Neural progenitor cell (in vitro differentiated cells): ENCODE data around the gene CAV2. TPM values are rescaled to one million over a fixed set of nuclear protein-coding genes. Genes with fewer than 3 reads are reported as not detected.

Experiments used
- DNase-seq: peaks from one replicate; pipeline ENCODE4 v3.0.0-alpha.2; 2016; ENCODE audit warnings: low spot score
- H2AFZ ChIP-seq: fragments of 200-600 bp; sonication (generic); replicated peaks from 2 replicates; pipeline ENCODE4 v1.6.1; 2016; ENCODE audit warnings: antibody characterized with exemption
- H3F3A ChIP-seq: fragments of 200-600 bp; sonication (generic); 2 replicates; pipeline ENCODE4 v1.6.1; 2016; ENCODE audit warnings: antibody characterized with exemption, low read depth
- H3K27ac ChIP-seq: fragments of 200-600 bp; sonication (generic); 2 replicates; pipeline ENCODE4 v1.5.1; 2016; ENCODE audit warnings: mild to moderate bottlenecking
- H3K27me3 ChIP-seq: fragments of 200-600 bp; sonication (generic); 2 replicates; pipeline ENCODE4 v1.6.1; 2016; ENCODE audit warnings: mild to moderate bottlenecking, moderate library complexity
- H3K36me3 ChIP-seq: fragments of 200-600 bp; sonication (generic); 2 replicates; pipeline ENCODE4 v1.5.1; 2016
- H3K4me1 ChIP-seq: fragments of 200-600 bp; sonication (generic); 2 replicates; pipeline ENCODE4 v1.6.1; 2016; ENCODE audit warnings: mixed run types
- H3K4me2 ChIP-seq: fragments of 200-600 bp; sonication (generic); 2 replicates; pipeline ENCODE4 v1.6.1; 2016
- H3K4me3 ChIP-seq: fragments of 200-600 bp; sonication (generic); 2 replicates; pipeline ENCODE4 v1.5.1; 2016
- H3K79me2 ChIP-seq: fragments of 200-600 bp; sonication (generic); 2 replicates; pipeline ENCODE4 v1.6.1; 2016; ENCODE audit warnings: low read depth
- H3K9ac ChIP-seq: fragments of 200-600 bp; sonication (generic); 2 replicates; pipeline ENCODE4 v1.6.1; 2016
- H3K9me3 ChIP-seq: fragments of 200-600 bp; sonication (generic); 2 replicates; pipeline ENCODE4 v1.5.1; 2016; ENCODE audit warnings: low read depth
- H4K20me1 ChIP-seq: fragments of 200-600 bp; sonication (generic); 2 replicates; pipeline ENCODE4 v1.6.1; 2016; ENCODE audit warnings: low read depth
- H3K27ac Mint-ChIP-seq: 3 replicates; pipeline ENCODE4 v1.8.0; 2021; ENCODE audit warnings: mixed read lengths
- H3K27me3 Mint-ChIP-seq: 2 replicates; pipeline ENCODE4 v1.8.0; 2022; ENCODE audit warnings: low read depth, mild to moderate bottlenecking, inconsistent platforms, moderate library complexity, mixed read lengths; ENCODE audit not compliant: insufficient read depth
- H3K36me3 Mint-ChIP-seq: 3 replicates; pipeline ENCODE4 v1.8.0; 2021; ENCODE audit warnings: mixed read lengths
- H3K4me1 Mint-ChIP-seq: 3 replicates; pipeline ENCODE4 v1.8.0; 2021; ENCODE audit warnings: mixed read lengths
- H3K4me3 Mint-ChIP-seq: 3 replicates; pipeline ENCODE4 v1.8.0; 2021; ENCODE audit warnings: mild to moderate bottlenecking, moderate library complexity, mixed read lengths
- H3K9me3 Mint-ChIP-seq: 3 replicates; pipeline ENCODE4 v1.8.0; 2020; ENCODE audit warnings: mixed read lengths
- EZH2 ChIP-seq: fragments of 200-600 bp; sonication (generic); IDR thresholded peaks from 2 replicates; pipeline ENCODE4 v1.6.1; 2017; ENCODE audit warnings: antibody characterized with exemption, mild to moderate bottlenecking, moderate library complexity
- EZH2phosphoT487 ChIP-seq: fragments of 200-600 bp; sonication (generic); IDR thresholded peaks from 2 replicates; pipeline ENCODE4 v1.6.1; 2017; ENCODE audit warnings: antibody characterized with exemption
- total RNA-seq: library from RNA; depleted of rRNA; stranded (reverse); fragments of >200 nt; gene quantifications from 2 replicates; pipeline ENCODE4 v1.2.3, GENCODE V29; 2015; ENCODE audit warnings: low replicate concordance
- TF ChIP-seq, protein P1 (sequence below): fragments of 200-600 bp; sonication (generic); IDR thresholded peaks from 2 replicates; pipeline ENCODE4 v1.5.1; 2017; ENCODE audit warnings: antibody characterized with exemption, mild to moderate bottlenecking

CAV2 gene, protein sequence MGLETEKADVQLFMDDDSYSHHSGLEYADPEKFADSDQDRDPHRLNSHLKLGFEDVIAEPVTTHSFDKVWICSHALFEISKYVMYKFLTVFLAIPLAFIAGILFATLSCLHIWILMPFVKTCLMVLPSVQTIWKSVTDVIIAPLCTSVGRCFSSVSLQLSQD
- total RNA-seq, result 0.37 and 0.56 TPM in 2 replicates

GRCh38 chr7:116499168-116500077, at the start of gene CAV2:
Gene CAV2 (plus strand): TSS chr7:116499738. CDS start chr7:116499782, 44 bp downstream.
- TF ChIP-seq EZH2phosphoT487 (peak; percentile 64), EZH2 (no peak)
- TF ChIP-seq, protein P1, sequence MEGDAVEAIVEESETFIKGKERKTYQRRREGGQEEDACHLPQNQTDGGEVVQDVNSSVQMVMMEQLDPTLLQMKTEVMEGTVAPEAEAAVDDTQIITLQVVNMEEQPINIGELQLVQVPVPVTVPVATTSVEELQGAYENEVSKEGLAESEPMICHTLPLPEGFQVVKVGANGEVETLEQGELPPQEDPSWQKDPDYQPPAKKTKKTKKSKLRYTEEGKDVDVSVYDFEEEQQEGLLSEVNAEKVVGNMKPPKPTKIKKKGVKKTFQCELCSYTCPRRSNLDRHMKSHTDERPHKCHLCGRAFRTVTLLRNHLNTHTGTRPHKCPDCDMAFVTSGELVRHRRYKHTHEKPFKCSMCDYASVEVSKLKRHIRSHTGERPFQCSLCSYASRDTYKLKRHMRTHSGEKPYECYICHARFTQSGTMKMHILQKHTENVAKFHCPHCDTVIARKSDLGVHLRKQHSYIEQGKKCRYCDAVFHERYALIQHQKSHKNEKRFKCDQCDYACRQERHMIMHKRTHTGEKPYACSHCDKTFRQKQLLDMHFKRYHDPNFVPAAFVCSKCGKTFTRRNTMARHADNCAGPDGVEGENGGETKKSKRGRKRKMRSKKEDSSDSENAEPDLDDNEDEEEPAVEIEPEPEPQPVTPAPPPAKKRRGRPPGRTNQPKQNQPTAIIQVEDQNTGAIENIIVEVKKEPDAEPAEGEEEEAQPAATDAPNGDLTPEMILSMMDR, result no peak
- Mint-ChIP-seq H3K9me3 (no peaks in the 10 kb centered on the region), H3K27ac (peak within 1 kb of the TSS; percentile 83), H3K27me3 (peaks cover 24% of the 10 kb centered on the region), H3K4me1 (peaks cover 8% of the 10 kb centered on the region), H3K36me3 (no peaks in the 10 kb centered on the region), H3K4me3 (peak within 1 kb of the TSS; percentile 86)
- H3F3A ChIP-seq, result peaks cover 11% of the 10 kb centered on the region
- H3K36me3 ChIP-seq, result no peaks in the 10 kb centered on the region
- H3K27me3 ChIP-seq, result peaks cover 47% of the 10 kb centered on the region
- no peak within 1 kb of the TSS for H3K9ac ChIP-seq
- H3K4me2 ChIP-seq, result peak within 1 kb of the TSS; percentile 96
- H2AFZ ChIP-seq, result peak within 1 kb of the TSS; percentile 99
- H4K20me1 ChIP-seq, result no peaks in the 10 kb centered on the region
- no peak within 1 kb of the TSS for H3K27ac ChIP-seq
- peak; percentile 75 for DNase-seq
- H3K4me3 ChIP-seq, result peak within 1 kb of the TSS; percentile 67
- peaks cover 9% of the 10 kb centered on the region for H3K4me1 ChIP-seq
- H3K9me3 ChIP-seq, result no peaks in the 10 kb centered on the region
- H3K79me2 ChIP-seq, result no peaks in the 10 kb centered on the region

DNA sequence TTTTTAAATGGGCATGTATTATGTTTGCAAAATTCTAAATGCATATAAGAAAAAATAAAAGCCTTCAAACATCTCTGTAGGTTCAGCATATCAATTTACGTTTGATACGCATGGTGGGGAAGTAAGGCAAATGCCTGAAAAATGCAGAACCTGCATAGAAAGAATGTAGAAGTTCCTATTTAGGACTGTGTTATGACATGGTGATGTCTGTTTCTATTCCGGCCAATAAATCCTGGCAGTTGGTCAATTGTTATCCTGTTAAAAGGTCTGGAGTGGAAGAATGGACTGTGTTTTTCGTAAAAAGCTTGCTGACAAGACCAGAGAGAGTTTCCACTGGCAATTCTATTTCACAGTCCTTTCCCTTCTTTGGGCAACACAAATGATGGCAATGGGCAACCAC, 49.6 kb upstream of the CAV2 start:
- H3K27me3 ChIP-seq, result no peaks in the 10 kb centered on the region
- no peak for DNase-seq
- H3K9me3 Mint-ChIP-seq, result no peaks in the 10 kb centered on the region
- no peak overlapping the region for H3K4me3 ChIP-seq
- H3K4me1 ChIP-seq, result peaks cover 7% of the 10 kb centered on the region
- H3K27ac ChIP-seq, result no peak overlapping the region
- peaks cover 2% of the 10 kb centered on the region for H3K27me3 Mint-ChIP-seq
- H3K79me2 ChIP-seq, result no peaks in the 10 kb centered on the region
- TF ChIP-seq, protein P1, result no peak
- TF ChIP-seq EZH2 (no peak), EZH2phosphoT487 (no peak)
- no peak overlapping the region for H3K4me2 ChIP-seq
- H3K4me1 Mint-ChIP-seq, result no peaks in the 10 kb centered on the region
- no peaks in the 10 kb centered on the region for H4K20me1 ChIP-seq
- H3K4me3 Mint-ChIP-seq, result no peak overlapping the region
- no peak overlapping the region for H3K27ac Mint-ChIP-seq
- no peaks in the 10 kb centered on the region for H3K36me3 Mint-ChIP-seq
- H3F3A ChIP-seq, result no peaks in the 10 kb centered on the region
- H3K9me3 ChIP-seq, result no peaks in the 10 kb centered on the region
- no peak overlapping the region for H2AFZ ChIP-seq
- no peaks in the 10 kb centered on the region for H3K36me3 ChIP-seq
- H3K9ac ChIP-seq, result no peak overlapping the region

DNA sequence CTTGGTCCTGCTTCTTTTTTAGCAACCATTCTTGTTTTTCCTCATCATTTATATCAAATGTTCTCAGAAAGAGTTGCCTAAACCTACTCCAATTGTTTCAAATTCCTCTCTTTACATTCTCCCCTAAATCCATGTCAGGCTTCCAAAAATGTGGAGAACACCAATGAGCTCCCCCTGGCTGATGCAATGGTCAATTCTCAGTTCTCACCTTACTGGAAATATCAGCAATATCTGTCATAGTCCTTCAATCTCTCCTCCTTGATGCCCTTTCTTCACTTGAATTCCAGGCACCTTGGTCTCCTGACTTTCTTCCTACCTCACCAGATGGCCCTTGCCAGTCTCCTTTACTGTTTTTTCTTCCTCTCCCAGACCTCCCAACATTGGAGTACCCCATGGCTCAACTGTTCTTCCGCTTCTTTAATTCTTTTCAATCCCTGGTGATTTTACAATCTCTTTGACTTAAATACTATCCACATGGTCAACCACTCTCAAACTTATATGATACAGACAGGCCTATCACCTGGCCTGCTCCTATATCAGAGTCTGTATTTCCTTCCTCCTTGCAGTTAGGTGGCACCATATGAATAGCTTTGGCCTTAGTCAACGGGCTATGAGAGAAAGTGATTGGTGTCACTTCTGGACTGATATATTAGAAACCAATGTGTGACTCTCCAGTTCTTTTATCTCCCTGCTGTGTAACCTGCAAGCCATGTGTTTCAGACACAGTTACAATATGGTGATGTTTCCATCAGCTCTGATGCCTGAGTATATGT, 47.4 kb upstream of the CAV2 start:
- no peaks in the 10 kb centered on the region for H3F3A ChIP-seq
- Mint-ChIP-seq H3K4me1 (no peaks in the 10 kb centered on the region), H3K4me3 (no peak overlapping the region), H3K36me3 (no peaks in the 10 kb centered on the region), H3K27me3 (peaks cover 2% of the 10 kb centered on the region), H3K9me3 (no peaks in the 10 kb centered on the region), H3K27ac (no peak overlapping the region)
- H3K27ac ChIP-seq, result no peak overlapping the region
- H4K20me1 ChIP-seq, result no peaks in the 10 kb centered on the region
- DNase-seq, result no peak
- no peaks in the 10 kb centered on the region for H3K36me3 ChIP-seq
- H3K79me2 ChIP-seq, result no peaks in the 10 kb centered on the region
- H3K4me3 ChIP-seq, result no peak overlapping the region
- H3K9ac ChIP-seq, result no peak overlapping the region
- no peaks in the 10 kb centered on the region for H3K27me3 ChIP-seq
- no peak for TF ChIP-seq EZH2
- TF ChIP-seq, protein P1, result peak; percentile 7
- no peak for TF ChIP-seq EZH2phosphoT487
- H3K4me2 ChIP-seq, result no peak overlapping the region
- no peaks in the 10 kb centered on the region for H3K9me3 ChIP-seq
- peaks cover 7% of the 10 kb centered on the region for H3K4me1 ChIP-seq
- H2AFZ ChIP-seq, result no peak overlapping the region
